HCT116 (cell line): ENCODE measurements around the gene RCL1.

ENCODE experiments used
- CBX3 ChIP-seq: IDR thresholded peaks from 2 replicates; pipeline ENCODE4 v1.6.1; 2012; ENCODE audit warnings: low read depth
- ELF1 ChIP-seq: IDR thresholded peaks from 2 replicates; pipeline ENCODE4 v1.6.1; 2012; ENCODE audit warnings: low read depth, borderline replicate concordance
- EZH2 ChIP-seq: fragments of 200-600 bp; sonication (generic); IDR thresholded peaks from 2 replicates; pipeline ENCODE4 v1.6.1; 2017; ENCODE audit warnings: antibody characterized with exemption, mixed run types
- MAX ChIP-seq: IDR thresholded peaks from 2 replicates; pipeline ENCODE4 v1.6.1; 2012
- POLR2A ChIP-seq: IDR thresholded peaks from 2 replicates; pipeline ENCODE4 v1.7.0; 2011; ENCODE audit warnings: borderline replicate concordance; ENCODE audit not compliant: insufficient read depth, insufficient read length; ENCODE audit errors: extremely low read depth
- POLR2AphosphoS5 ChIP-seq: IDR thresholded peaks from 2 replicates; pipeline ENCODE4 v1.6.1; 2011; ENCODE audit warnings: mild to moderate bottlenecking, low read depth, low read length, moderate library complexity
- RAD21 ChIP-seq: IDR thresholded peaks from 2 replicates; pipeline ENCODE4 v1.6.1; 2012; ENCODE audit warnings: low read depth, mild to moderate bottlenecking
- SRF ChIP-seq: IDR thresholded peaks from 2 replicates; pipeline ENCODE4 v1.6.1; 2012; ENCODE audit warnings: low read depth
- ZNF274 ChIP-seq: fragments of 200-500 bp; sonication (Bioruptor generic); IDR thresholded peaks from 2 replicates; pipeline ENCODE4 v1.6.1; 2014; ENCODE audit warnings: mild to moderate bottlenecking, low read depth, low read length, inconsistent platforms
- TF ChIP-seq, protein P1 (sequence below), 3 experiments: fragments of 200-600 bp in 1 of 3; sonication (generic) in 1 of 3; IDR thresholded peaks in 2 of 3; conservative IDR thresholded peaks in 1 of 3; 2 replicates each; pipeline ENCODE4 v1.5.1; 2012 to 2017; ENCODE audit warnings: low read depth in 2 of 3, low read length in 2 of 3, antibody characterized with exemption in 1 of 3, borderline replicate concordance in 1 of 3, control low read depth in 1 of 3, mild to moderate bottlenecking in 1 of 3, mixed read lengths in 1 of 3, mixed run types in 1 of 3, moderate library complexity in 1 of 3; ENCODE audit not compliant: insufficient read depth in 1 of 3
- TF ChIP-seq, protein P2 (sequence below): IDR thresholded peaks from 2 replicates; pipeline ENCODE4 v1.6.1; 2012; ENCODE audit warnings: low read depth
- TF ChIP-seq, protein P3 (sequence below): IDR thresholded peaks from 2 replicates; pipeline ENCODE4 v1.6.1; 2012

- no peak for TF ChIP-seq RAD21
- TF ChIP-seq, protein P1, sequence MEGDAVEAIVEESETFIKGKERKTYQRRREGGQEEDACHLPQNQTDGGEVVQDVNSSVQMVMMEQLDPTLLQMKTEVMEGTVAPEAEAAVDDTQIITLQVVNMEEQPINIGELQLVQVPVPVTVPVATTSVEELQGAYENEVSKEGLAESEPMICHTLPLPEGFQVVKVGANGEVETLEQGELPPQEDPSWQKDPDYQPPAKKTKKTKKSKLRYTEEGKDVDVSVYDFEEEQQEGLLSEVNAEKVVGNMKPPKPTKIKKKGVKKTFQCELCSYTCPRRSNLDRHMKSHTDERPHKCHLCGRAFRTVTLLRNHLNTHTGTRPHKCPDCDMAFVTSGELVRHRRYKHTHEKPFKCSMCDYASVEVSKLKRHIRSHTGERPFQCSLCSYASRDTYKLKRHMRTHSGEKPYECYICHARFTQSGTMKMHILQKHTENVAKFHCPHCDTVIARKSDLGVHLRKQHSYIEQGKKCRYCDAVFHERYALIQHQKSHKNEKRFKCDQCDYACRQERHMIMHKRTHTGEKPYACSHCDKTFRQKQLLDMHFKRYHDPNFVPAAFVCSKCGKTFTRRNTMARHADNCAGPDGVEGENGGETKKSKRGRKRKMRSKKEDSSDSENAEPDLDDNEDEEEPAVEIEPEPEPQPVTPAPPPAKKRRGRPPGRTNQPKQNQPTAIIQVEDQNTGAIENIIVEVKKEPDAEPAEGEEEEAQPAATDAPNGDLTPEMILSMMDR (IDR thresholded peaks at IDR 0.05 in 2 of 3, conservative IDR thresholded peaks at IDR 0.05 in 1 of 3; ENCODE audit: borderline replicate concordance in 1 of 3, insufficient read depth in 1 of 3, low read depth in 2 of 3, low read length in 2 of 3), result no peak
- TF ChIP-seq, protein P2, sequence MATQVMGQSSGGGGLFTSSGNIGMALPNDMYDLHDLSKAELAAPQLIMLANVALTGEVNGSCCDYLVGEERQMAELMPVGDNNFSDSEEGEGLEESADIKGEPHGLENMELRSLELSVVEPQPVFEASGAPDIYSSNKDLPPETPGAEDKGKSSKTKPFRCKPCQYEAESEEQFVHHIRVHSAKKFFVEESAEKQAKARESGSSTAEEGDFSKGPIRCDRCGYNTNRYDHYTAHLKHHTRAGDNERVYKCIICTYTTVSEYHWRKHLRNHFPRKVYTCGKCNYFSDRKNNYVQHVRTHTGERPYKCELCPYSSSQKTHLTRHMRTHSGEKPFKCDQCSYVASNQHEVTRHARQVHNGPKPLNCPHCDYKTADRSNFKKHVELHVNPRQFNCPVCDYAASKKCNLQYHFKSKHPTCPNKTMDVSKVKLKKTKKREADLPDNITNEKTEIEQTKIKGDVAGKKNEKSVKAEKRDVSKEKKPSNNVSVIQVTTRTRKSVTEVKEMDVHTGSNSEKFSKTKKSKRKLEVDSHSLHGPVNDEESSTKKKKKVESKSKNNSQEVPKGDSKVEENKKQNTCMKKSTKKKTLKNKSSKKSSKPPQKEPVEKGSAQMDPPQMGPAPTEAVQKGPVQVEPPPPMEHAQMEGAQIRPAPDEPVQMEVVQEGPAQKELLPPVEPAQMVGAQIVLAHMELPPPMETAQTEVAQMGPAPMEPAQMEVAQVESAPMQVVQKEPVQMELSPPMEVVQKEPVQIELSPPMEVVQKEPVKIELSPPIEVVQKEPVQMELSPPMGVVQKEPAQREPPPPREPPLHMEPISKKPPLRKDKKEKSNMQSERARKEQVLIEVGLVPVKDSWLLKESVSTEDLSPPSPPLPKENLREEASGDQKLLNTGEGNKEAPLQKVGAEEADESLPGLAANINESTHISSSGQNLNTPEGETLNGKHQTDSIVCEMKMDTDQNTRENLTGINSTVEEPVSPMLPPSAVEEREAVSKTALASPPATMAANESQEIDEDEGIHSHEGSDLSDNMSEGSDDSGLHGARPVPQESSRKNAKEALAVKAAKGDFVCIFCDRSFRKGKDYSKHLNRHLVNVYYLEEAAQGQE, result no peak; the same call in 1 of the 2 replicates
- no peak for TF ChIP-seq POLR2AphosphoS5
- TF ChIP-seq EZH2, result no peak
- TF ChIP-seq POLR2A, result no peak
- TF ChIP-seq SRF, result no peak
- no peak for TF ChIP-seq CBX3
- TF ChIP-seq ZNF274, result no peak
- TF ChIP-seq MAX, result no peak
- TF ChIP-seq, protein P3, sequence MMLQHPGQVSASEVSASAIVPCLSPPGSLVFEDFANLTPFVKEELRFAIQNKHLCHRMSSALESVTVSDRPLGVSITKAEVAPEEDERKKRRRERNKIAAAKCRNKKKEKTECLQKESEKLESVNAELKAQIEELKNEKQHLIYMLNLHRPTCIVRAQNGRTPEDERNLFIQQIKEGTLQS, result no peak
- no peak for TF ChIP-seq ELF1
Observed at GRCh38 chr9:4786599-4786998, 6.1 kb upstream of the RCL1 start.
